ENCODE measurements around the gene KRTAP17-1. TPM values are rescaled to one million over a fixed set of nuclear protein-coding genes. Genes with fewer than 3 reads are reported as not detected.

The KRTAP17-1 gene
- total RNA-seq, 1 donor from 2014 or later: not detected

DNA sequence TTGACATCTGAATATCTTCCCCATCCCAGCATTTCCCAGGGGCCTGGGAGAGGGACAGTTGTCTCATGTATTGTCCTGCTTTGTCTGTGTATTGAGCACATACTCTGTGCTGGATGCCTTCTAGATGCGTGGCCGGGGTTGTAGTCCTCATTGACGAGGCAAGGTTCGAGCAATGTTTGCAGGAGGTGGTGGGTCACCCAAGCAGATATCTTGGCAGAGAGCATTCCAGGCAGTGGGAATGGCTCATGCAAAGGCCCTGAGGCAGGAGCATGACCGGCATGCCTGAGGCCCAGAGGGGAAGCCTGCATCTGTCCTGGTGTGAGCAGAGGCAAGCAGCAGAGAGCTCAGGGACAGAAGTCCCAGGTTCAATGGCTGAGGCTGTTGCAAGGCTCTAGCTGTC is 17.6 kb upstream of the KRTAP17-1 start:
- ATAC-seq: no peak
- DNase-seq (ENCODE audit: low spot score): no peak

DNA sequence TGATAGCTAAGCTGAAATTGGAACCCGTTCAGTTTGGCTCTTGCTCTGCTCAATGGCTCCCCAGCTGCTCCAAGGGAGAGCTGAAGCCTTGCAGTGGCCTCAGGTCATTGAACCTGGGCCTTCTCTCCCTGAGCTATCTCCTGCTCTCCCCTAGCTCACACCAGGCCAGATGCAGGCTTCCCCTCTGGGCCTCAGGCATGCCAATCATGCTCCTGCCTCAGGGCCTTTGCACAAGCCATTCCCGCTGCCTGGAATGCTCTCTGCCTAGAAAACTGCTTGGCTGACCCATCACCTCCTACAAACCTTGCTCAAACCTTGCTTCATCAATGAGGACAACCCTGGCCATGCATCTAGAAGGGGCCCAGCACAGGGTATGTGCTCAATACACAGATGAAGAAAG is 16.7 kb upstream of the KRTAP17-1 start:
- ATAC-seq (no peak), DNase-seq (ENCODE audit: low spot score) (no peak)

DNA sequence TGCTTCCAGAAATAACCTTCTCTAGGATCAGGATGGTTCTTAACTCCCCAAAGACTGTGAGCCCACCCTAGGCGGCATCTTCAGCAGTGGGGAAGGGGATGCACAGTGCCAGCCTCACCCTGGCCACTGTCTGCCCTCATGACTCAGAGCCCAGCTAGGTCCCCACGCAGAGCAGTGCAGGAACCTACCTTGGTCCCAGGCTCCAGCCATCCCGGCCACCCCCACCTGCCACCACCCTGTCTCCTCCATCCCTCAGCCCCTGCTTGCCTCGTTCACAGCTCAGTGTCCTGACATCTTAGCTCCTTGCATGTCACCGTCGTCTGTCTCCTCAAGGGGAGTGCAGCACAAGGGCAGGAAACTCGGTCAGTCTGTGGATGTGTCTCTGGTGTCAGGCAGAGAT is 16.1 kb upstream of the KRTAP17-1 start:
- DNase-seq (ENCODE audit: low spot score): no peak
- no peak for ATAC-seq

DNA sequence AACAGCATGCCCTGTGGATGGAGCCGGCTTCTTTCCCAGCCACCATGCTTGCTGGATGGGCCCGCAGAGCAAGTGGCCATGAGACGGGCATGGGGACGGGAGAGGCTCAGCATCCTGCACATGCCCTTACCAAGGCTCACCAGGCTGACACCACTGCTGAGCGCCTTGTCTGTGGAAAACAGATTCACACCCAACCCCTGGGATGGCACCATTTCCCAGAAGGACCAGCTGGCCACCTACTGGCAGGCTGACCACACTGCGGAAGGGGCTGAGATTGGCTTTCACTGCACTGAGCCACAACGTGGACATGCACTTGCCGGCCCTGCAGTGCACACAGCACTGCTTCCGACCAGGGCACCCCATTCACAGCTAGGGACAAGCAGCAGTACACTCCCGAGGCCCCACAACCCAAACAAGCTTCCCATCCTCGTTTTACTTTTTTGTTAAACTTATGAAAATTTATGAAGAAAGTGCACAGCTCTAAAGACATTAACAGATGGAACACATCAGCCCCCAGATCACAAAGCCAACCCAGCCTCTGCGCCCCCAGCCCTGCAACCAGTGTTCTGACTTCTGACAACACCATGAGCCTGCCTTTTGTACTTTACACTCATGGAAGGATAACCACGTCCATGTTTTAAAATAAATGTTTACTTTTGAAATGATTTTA is 13.9 kb upstream of the KRTAP17-1 start:
- ATAC-seq: peak; percentile 79
- no peak for DNase-seq (ENCODE audit: low spot score)

DNA sequence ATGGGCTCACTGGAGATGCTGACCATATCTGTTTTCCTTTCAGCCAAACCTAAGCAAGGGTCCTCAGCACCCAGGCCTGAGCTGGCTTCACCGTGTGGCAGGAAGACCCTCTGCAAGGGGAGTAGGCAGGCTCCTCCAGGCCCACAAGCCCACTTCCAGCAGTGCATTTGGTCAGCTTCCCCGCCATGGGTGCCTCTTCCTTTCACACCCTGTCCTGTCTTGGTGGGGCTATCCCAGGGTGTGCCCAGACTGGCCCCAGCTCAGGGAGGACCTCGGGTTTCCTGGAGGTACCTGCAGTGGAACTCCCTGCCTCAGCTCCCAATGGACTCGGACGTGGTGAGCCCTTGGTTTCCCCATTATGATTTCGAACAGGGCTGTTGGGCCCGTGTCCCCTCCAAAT is 12.7 kb upstream of the KRTAP17-1 start:
- DNase-seq (ENCODE audit: low spot score) (no peak), ATAC-seq (no peak)

DNA sequence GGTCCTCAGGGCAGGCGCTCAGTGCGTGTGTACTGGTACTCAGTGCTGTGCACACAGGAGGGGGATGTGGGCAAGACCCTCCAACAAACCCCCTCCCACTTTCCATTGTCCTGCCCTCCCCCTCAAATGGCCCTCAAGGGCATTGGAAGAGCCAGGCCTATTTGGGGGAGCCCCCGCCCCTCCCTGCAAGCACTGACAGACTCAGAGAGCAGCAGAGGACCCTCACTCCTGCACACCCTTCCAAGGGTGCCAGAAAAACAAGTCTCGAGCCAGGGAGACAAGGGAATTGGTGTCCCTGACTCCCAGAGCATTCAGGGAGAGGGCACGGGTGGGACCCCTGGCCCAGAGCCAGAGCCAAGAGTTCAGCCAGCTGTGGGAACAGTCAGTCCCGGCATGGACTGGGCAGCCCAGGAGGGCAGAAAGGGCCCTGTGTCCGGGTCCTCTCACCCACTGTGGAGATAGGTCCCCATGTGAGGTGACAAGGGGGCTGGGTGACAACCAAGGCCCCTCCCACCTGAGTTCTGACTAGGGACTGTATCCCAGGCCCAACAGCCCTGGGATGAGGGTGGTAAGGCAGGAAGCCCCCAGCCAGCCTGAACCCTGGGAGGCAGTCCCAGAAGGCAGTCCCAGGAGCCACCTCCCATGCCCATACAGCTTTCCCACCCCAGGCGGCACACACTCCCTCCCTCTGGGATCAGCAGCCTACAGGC is 12.1 kb upstream of the KRTAP17-1 start:
- no peak for DNase-seq (ENCODE audit: low spot score)
- no peak for ATAC-seq

DNA sequence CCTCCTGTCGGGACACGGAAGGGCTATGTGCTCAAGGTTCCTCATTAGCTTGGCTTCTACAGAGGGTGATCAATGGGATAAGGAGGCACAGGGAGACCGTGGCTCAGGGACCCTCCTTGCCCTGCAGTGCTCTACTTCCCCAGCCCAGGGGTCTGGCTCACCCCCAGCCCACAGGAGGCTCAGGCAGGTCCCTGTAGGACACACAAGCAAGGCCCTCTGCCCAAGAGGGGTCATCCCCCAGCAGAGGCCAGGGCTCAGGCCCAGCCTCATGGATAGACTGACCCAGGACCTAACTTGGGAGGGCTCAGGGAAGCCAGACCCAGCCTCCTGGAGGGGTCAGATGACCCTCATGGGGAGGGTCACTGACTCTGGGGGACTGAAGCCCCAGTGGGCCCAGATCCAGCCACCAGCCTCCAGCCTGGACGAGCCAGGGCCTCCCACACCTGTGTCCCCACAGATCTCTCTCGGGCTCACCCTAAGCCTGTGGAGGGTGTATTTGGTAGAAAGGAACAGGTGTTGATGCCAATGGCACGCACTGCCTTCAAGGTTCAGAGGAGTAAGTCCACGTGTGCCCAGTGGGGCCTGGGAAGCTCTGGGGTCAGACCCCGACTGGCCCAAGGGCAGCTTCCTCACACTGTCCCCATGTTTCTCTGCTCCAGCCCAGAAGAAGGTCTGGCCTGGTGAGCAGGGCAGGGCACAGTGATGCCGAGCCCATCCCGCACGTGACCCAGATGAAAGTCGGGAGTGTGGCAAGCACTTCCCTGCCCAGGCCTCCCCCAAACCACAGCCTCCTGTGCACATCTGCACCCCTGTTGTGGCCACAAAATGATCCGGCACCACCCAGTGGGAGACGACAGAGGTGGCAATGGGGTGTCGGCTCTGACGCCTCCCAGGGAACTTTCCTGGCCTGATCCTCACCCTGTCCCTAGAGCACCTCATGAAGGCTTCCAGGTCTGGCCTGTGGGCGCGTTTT is 10.9 kb upstream of the KRTAP17-1 start:
- ATAC-seq (no peak), DNase-seq (ENCODE audit: low spot score) (no peak)

DNA sequence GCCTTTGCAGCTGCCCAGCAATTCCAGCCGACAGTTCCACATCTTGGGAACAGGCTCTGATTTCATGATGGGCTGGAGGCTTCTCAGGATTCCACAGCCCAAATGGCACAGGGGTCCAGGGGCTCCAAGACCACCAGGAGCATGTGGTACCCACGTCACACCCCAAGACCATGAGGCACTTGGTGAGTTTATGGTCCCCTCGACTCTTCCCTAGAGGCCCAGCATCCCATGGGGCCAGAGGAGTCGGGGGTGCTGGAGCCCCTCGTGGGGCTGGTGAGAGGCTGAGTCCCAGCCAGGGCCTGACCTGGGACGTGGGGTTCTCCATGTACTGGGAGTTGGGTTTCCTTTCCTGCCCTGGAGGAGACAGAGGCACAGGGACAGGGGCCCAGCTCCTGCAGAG is 10.1 kb upstream of the KRTAP17-1 start:
- ATAC-seq (no peak), DNase-seq (ENCODE audit: low spot score) (no peak)

DNA sequence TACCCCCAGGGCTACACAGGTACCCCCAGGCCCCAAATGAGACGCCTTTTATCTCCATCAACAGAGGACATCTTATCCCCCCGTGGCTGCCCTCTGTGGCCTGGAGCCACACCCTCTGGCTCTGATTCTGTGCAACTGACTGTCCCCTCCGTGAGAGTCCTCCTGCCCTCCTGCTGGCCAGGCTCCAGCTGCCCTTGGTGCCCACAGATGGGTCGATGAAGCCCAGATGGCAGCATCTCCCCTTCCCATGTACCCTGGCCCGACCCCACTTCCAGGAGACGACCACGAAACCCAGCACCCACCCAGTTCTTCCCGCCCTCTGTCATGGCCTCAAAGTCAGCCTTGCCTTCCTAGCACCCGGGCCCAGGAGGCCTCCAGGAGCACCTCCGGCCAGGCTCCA is 9.6 kb upstream of the KRTAP17-1 start:
- ATAC-seq (no peak), DNase-seq (ENCODE audit: low spot score) (no peak)

DNA sequence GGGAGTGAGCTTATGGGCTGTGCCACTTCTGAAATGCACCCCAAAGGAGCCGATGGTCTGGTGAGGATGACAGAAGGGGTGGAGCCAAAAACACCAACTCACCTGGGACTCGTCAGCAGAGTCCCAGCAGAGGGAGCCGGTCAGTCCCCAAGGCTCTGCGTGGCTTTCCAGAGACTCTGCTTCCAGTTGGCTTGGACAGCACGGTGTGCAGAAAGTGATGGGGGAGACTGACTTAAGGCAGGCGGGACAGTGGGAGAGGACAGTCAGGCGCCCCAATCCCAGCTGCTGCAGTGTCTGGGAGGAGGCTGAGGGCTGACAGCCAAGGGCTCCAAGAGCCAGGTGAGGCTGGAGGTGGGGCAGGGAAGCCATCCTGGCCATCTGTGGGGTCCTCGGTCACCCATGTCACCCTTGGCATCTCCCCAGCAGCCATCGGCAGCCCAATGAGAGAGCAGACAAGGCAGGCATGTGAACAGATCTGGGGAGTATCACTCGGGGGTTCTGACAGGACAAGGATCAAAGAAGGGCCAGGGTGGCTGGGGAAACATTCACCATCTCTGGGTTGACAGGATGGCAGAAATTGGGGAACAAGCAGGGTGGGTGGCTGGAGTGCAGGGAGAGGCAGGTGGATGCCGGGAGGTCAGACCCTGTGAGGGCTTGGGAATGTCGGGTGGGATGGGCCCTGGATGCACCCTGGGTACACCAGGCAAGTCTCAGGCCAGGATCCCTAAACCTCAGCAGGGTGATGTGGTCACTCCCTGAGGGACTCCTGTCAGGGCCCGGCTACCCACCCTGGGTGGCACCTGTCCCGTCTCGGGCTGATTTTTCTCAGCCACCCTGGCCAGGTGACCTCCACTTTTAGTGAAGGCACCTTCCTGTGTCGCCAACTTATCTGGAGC is 8.9 kb upstream of the KRTAP17-1 start:
- ATAC-seq: peak; percentile 56

DNA sequence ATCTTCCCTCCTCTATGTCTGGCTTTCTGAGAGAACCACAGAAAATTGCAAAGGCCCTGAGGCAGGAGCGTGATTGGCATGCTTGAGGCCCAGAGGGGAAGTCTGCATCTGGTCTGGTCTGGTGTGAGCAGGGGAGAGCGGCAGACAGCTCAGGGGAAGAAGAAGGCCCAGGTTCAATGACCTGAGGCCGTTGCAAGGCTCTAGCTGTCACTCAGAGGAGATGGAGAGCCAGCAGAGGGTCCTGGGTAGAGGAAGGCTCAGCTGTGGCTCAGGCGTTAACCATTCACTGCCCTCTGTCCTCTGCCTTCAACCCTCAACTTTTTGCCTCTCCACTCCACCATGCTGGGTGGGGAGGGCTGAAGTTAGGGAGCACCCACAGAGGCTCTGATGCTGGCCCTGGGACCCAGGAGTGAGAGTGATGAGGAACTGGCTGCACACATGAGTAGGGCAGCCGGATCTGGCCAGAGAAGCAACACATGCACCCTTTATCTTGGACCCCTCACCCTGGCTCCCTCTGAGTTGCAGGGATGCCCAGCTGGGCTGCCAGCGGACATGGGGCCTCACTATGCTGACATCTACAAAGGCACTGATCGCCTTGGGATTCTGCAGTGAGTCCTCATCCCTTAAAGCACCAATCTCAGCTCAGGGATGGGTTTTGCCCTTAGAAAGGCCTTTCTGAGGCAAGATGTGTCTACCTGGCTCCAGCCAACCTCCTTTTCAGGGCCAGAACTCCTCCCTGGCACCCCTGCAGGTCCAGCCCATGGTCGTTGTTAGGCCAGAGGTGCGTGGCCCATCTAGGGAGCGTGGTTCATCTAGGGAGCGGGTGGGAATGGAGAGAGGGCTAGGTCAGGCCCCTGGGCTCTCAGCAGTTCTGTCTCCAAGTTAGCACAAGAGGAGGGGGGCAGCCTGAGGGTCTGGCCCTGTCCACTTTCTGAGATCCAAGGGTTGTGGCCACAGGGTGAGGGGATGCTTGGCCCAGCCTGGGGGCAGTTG is 7.7 kb upstream of the KRTAP17-1 start:
- no peak for ATAC-seq
- DNase-seq (ENCODE audit: low spot score): no peak

More for the DNA sequence above, 8.9 kb upstream of the KRTAP17-1 start:
- no peak for DNase-seq (ENCODE audit: low spot score)

DNA sequence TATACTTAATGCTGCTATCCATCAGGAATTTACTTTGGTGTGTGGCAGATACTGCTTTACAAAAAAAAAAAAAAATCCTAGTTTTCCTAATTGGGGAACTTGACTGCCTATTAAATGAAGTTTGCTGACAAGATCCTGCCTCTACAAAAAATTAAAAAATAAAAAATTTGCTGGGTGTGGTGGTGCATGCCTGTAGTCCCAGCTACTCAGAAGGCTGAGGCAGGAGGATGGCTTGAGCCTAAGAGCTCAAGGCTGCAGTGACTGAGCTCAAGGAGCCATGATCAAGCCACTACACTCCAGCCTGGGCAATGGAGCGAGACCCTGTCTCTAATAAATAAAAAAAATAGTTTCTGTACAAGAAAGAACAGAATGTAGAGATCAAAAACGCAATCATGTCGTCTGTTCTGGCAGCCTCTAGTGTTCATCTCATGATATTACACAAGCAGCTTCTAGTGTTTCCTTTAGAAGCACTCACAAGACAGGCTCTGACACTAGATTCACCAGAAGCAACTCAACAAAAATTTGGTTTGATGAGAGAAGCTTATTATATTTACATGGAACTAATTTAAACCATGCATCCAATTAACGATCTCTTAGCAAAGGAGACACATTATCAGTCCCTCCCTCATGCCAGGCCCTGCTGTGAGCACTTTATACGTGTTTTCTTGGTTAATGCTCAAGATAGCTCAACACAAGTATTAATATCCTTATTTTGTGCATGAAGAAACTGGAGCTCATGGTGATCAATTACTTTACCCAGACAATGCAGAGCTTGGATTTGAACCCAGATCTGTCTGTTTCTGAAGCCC is 6.8 kb upstream of the KRTAP17-1 start:
- no peak for DNase-seq (ENCODE audit: low spot score)

DNA sequence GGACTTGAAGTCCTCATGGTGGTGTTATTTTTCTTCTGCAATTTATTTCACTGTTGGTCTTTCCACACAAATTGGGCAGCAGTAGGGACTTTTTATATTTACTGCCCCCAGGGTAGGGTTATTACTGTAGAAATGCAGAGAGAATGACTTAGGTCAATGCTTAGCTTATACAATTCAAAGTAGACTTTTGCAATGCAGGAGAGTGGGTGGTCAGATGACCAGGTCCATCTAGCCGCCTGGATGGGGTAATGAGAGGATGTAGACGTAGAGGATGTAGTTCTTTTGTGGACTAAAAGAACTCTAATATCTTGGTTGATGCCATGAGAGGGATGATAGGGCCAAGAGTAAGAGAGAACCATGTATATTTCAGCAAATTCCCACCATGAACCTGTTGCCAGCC is 2.7 kb upstream of the KRTAP17-1 start:
- ATAC-seq: no peak
- no peak for DNase-seq (ENCODE audit: low spot score)

More for the DNA sequence above, 6.8 kb upstream of the KRTAP17-1 start:
- peak; percentile 81 for ATAC-seq

DNA sequence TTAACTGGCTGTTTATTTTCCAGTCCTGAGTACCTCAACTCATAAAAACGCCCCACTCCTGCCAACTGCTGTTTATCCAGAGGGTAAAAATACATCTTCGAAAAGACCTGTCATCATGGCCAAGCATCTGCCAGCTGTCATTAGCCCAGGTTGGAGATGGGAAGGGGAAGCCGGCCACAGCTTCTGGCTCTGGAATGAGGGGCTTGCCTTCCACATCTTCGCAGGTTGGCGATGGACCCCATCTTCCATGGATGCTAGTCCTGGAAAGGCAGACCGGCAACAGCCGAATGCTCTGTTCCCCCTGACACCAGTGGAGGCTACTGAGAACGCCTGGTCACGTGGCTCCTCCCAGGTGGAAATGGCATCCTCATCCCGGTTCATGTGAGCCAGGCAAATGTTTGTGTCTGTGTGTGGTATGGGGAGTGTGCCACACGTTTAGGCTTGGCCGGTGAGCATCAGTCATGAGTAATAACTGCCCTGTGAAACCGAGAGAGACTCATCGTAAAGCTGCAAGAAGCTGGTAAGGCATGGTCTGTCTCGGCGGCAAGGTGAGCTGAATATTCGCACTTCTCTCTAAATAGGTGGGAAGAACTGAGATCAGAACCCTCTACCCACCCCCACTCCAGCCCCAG is 420 bp upstream of the KRTAP17-1 start:
- DNase-seq (ENCODE audit: low spot score): no peak
- no peak for ATAC-seq

DNA sequence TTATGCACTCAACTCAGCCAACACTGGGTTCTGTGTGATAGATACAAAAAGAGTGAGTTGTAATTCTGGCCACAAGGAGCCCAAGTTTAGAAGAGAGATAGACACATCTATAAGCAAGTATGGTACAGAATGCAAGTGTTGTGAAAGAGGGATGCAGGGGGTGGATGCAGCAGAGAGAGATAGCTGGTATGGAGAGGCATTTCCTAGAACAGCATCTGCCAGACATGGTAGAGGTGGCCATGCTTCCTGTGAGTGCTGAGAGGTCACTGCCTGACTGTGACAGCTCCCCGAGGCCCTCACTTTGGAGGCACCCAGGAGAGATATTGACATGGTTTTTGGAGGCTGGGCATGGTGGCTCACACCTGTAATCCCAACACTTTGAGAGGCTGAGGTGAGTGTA is 4.4 kb downstream of the KRTAP17-1 start:
- ATAC-seq: no peak

DNA sequence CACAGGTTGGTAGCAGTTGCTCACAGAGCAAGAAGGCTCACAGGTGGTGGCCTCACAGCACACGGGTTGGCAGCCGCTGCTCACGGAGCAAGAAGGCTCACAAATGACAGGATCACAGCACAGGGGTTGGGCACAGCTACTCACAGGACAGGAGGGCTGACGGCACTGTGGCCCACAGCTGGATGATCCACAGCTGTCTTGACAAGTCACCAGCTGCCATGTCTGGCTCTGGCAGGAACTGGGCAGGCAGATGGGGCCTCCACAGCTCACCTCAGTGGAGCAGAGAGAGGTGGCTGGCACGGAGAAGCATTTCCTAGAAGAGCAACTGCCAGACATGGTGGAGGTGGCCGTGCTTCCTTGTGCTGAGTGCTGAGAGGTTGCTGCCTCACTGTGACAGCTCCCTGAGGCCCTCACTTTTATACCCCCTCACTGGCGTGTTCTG is 6.6 kb downstream of the KRTAP17-1 start, which contains the start of gene KRTAP16-1:
Gene KRTAP16-1 (minus strand): TSS at position 392 of the 442 bp plus-strand sequence. CDS start 56 bp downstream, at position 336.
- ATAC-seq (no peak), DNase-seq (ENCODE audit: low spot score) (no peak)

More for the DNA sequence above, 4.4 kb downstream of the KRTAP17-1 start:
- DNase-seq (ENCODE audit: low spot score): no peak

DNA sequence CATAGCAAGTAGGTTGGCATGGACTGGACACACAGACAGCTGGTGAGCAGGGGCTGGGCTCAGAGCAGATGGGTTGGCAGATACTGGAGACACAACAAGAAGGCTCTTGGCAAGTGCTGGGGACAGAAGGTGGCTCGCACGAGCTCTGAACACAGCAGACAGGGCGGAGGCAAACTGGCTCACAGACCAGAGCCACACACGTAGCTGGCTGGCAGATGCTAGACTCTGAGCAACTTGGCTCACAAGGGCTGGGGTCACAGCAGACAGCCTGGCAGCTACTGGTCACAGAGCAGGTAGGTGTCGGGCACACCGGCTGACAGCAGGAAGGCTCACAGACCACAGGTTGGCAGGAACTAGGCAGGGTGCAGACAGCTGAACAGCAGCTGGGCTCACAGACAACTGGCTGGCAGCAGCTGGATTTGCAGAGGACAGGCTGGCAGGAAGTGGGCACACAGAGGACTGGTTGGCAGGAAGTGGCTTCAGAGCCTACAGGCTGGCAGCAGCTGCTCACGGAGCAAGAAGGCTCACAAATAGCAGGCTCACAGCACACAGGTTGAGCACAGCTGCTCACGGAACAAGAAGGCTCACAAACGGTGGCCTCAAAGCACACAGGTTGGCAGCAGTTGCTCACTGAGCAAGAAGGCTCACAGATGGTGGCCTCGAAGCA is 7.1 kb downstream of the KRTAP17-1 start:
- ATAC-seq (no peak), DNase-seq (ENCODE audit: low spot score) (no peak)
